GM23338 (cell line): ENCODE results near the gene NELFE. TPM values are rescaled to one million over a fixed set of nuclear protein-coding genes. Genes with fewer than 3 reads are reported as not detected.

ENCODE experiments used
- ATAC-seq: fragments of 200-7000 bp; cut with Tn5 transposase; 3 replicates; pipeline ENCODE4 v1.9.1; 2020
- DNase-seq: peaks from one replicate; pipeline ENCODE4 v3.0.0-alpha.2; 2015; ENCODE audit warnings: low spot score
- H2AFZ ChIP-seq: fragments of 200-600 bp; sonication (generic); 2 replicates; pipeline ENCODE4 v1.8.0; 2016; ENCODE audit warnings: antibody characterized with exemption, mild to moderate bottlenecking, moderate library complexity
- H3F3A ChIP-seq: fragments of 200-600 bp; sonication (generic); replicated peaks from 2 replicates; pipeline ENCODE4 v1.8.0; 2017; ENCODE audit warnings: antibody characterized with exemption, mixed run types, low read depth
- H3K27ac ChIP-seq: fragments of 200-600 bp; sonication (generic); 2 replicates; pipeline ENCODE4 v1.6.1; 2016; ENCODE audit warnings: low read depth
- H3K27me3 ChIP-seq: fragments of 200-600 bp; sonication (generic); 2 replicates; pipeline ENCODE4 v1.8.0; 2016; ENCODE audit warnings: mild to moderate bottlenecking, mixed run types, moderate library complexity; ENCODE audit not compliant: insufficient read depth
- H3K36me3 ChIP-seq: fragments of 200-600 bp; sonication (generic); 2 replicates; pipeline ENCODE4 v1.8.0; 2016; ENCODE audit warnings: mild to moderate bottlenecking; ENCODE audit not compliant: insufficient read depth
- H3K4me1 ChIP-seq: fragments of 200-600 bp; sonication (generic); 2 replicates; pipeline ENCODE4 v1.8.0; 2016; ENCODE audit warnings: mild to moderate bottlenecking, moderate library complexity; ENCODE audit not compliant: insufficient read depth
- H3K4me2 ChIP-seq: fragments of 200-600 bp; sonication (generic); 2 replicates; pipeline ENCODE4 v1.7.1; 2017; ENCODE audit warnings: mixed run types
- H3K4me3 ChIP-seq: fragments of 200-600 bp; sonication (generic); 2 replicates; pipeline ENCODE4 v1.6.1; 2016; ENCODE audit warnings: mixed run types
- H3K79me2 ChIP-seq: fragments of 200-600 bp; sonication (generic); replicated peaks from 2 replicates; pipeline ENCODE4 v1.8.0; 2017; ENCODE audit warnings: mild to moderate bottlenecking; ENCODE audit not compliant: insufficient read depth
- H3K9me2 ChIP-seq: fragments of 200-600 bp; sonication (generic); 2 replicates; pipeline ENCODE4 v1.8.0; 2017; ENCODE audit not compliant: insufficient read depth
- H4K20me1 ChIP-seq: fragments of 200-600 bp; sonication (generic); replicated peaks from 2 replicates; pipeline ENCODE4 v1.8.0; 2017; ENCODE audit warnings: mild to moderate bottlenecking; ENCODE audit not compliant: insufficient read depth
- H3K27ac Mint-ChIP-seq: 2 replicates; pipeline ENCODE4 v1.8.0; 2020; ENCODE audit warnings: inconsistent platforms, mild to moderate bottlenecking, moderate library complexity, mixed read lengths
- H3K27me3 Mint-ChIP-seq: 3 replicates; pipeline ENCODE4 v1.8.0; 2022; ENCODE audit warnings: low read depth, mild to moderate bottlenecking, moderate library complexity, mixed read lengths, inconsistent platforms; ENCODE audit not compliant: insufficient read depth, poor library complexity
- H3K36me3 Mint-ChIP-seq: 3 replicates; pipeline ENCODE4 v1.8.0; 2021; ENCODE audit warnings: low read depth, mild to moderate bottlenecking, inconsistent platforms, moderate library complexity, mixed read lengths
- H3K4me1 Mint-ChIP-seq: 3 replicates; pipeline ENCODE4 v1.8.0; 2020; ENCODE audit warnings: mild to moderate bottlenecking, inconsistent platforms, mixed read lengths
- H3K4me3 Mint-ChIP-seq: 3 replicates; pipeline ENCODE4 v1.8.0; 2021; ENCODE audit warnings: moderate library complexity, mild to moderate bottlenecking, inconsistent platforms, mixed read lengths
- H3K9me3 Mint-ChIP-seq: 3 replicates; pipeline ENCODE4 v1.8.0; 2020; ENCODE audit warnings: moderate library complexity, mild to moderate bottlenecking, inconsistent platforms, mixed read lengths
- EZH2phosphoT487 ChIP-seq: fragments of 200-600 bp; sonication (generic); IDR thresholded peaks from one replicate; pipeline ENCODE4 v1.8.1; 2018; ENCODE audit warnings: antibody characterized with exemption; ENCODE audit not compliant: unreplicated experiment
- NANOG ChIP-seq: IDR thresholded peaks from 2 replicates; pipeline ENCODE4 v1.6.1; 2016; ENCODE audit warnings: antibody characterized with exemption, borderline replicate concordance
- STAT1 ChIP-seq: IDR thresholded peaks from one replicate; pipeline ENCODE4 v1.6.1; 2016; ENCODE audit warnings: antibody characterized with exemption; ENCODE audit not compliant: unreplicated experiment
- ZNF114 ChIP-seq: fragments of 250-450 bp; sonication (Bioruptor Pico); IDR thresholded peaks from 2 replicates; pipeline ENCODE4 v1.5.0; 2020; ENCODE audit warnings: mild to moderate bottlenecking, moderate library complexity
- ZNF331 ChIP-seq: fragments of 250-450 bp; sonication (Bioruptor Pico); IDR thresholded peaks from 2 replicates; pipeline ENCODE4 v1.5.0; 2020; ENCODE audit warnings: low read depth, mild to moderate bottlenecking, moderate library complexity
- polyA plus RNA-seq: library from polyadenylated mRNA; unstranded; fragments of >200 nt; fragmentation: Nextera tagmentation; extraction: Ambion mirVana; gene quantifications from 2 replicates; pipeline ENCODE4 v1.2.1, GENCODE V29; 2016
- total RNA-seq: library from RNA; depleted of rRNA; stranded (reverse); fragments of >200 nt; shearing (Covaris generic); gene quantifications from 2 replicates; pipeline ENCODE4 v1.2.3, GENCODE V29; 2014
- TF ChIP-seq, protein P1 (sequence below): fragments of 250-450 bp; sonication (Bioruptor Pico); IDR thresholded peaks from 2 replicates; pipeline ENCODE4 v1.5.0; 2020; ENCODE audit warnings: mild to moderate bottlenecking, moderate library complexity
- TF ChIP-seq, protein P2 (sequence below), 2 experiments: fragments of 200-600 bp in 1 of 2; sonication (generic) in 1 of 2; conservative IDR thresholded peaks; 2 replicates each; pipeline versions ENCODE4 v1.5.1 to v1.6.1; 2016 to 2017; ENCODE audit warnings: antibody characterized with exemption in 2 of 2, low read depth in 2 of 2, mild to moderate bottlenecking in 2 of 2, moderate library complexity in 1 of 2
- TF ChIP-seq, protein P3 (sequence below): IDR thresholded peaks from 2 replicates; pipeline ENCODE4 v1.6.1; 2016; ENCODE audit warnings: antibody characterized with exemption
- TF ChIP-seq, protein P4 (sequence below): IDR thresholded peaks from one replicate; pipeline ENCODE4 v1.6.1; 2018; ENCODE audit warnings: antibody characterized with exemption; ENCODE audit not compliant: unreplicated experiment

The NELFE gene
- total and polyA plus RNA-seq, 2 experiments from 2014 or later = 64.0 to 93.4 TPM

DNA sequence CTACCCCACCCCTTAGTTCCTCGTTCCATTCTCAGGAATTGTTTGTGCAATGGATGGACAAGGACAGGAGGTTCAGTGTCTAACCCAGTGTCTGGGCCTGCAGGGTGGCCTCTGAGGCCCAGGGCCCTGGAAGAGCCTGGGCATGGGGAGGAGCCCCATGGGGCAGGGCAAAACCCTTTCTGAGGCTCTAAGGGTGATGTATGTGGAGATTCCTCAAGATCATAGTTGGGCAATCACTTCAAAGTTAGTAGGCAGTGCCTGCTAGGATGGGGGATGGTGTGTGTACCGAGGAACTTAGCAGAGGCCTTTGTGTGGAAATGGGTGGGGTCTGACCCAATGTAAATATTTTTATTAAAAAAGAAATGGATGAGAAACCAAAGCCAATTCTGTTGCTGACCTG, 38.0 kb downstream of the NELFE start (continued):
- TF ChIP-seq, protein P1, sequence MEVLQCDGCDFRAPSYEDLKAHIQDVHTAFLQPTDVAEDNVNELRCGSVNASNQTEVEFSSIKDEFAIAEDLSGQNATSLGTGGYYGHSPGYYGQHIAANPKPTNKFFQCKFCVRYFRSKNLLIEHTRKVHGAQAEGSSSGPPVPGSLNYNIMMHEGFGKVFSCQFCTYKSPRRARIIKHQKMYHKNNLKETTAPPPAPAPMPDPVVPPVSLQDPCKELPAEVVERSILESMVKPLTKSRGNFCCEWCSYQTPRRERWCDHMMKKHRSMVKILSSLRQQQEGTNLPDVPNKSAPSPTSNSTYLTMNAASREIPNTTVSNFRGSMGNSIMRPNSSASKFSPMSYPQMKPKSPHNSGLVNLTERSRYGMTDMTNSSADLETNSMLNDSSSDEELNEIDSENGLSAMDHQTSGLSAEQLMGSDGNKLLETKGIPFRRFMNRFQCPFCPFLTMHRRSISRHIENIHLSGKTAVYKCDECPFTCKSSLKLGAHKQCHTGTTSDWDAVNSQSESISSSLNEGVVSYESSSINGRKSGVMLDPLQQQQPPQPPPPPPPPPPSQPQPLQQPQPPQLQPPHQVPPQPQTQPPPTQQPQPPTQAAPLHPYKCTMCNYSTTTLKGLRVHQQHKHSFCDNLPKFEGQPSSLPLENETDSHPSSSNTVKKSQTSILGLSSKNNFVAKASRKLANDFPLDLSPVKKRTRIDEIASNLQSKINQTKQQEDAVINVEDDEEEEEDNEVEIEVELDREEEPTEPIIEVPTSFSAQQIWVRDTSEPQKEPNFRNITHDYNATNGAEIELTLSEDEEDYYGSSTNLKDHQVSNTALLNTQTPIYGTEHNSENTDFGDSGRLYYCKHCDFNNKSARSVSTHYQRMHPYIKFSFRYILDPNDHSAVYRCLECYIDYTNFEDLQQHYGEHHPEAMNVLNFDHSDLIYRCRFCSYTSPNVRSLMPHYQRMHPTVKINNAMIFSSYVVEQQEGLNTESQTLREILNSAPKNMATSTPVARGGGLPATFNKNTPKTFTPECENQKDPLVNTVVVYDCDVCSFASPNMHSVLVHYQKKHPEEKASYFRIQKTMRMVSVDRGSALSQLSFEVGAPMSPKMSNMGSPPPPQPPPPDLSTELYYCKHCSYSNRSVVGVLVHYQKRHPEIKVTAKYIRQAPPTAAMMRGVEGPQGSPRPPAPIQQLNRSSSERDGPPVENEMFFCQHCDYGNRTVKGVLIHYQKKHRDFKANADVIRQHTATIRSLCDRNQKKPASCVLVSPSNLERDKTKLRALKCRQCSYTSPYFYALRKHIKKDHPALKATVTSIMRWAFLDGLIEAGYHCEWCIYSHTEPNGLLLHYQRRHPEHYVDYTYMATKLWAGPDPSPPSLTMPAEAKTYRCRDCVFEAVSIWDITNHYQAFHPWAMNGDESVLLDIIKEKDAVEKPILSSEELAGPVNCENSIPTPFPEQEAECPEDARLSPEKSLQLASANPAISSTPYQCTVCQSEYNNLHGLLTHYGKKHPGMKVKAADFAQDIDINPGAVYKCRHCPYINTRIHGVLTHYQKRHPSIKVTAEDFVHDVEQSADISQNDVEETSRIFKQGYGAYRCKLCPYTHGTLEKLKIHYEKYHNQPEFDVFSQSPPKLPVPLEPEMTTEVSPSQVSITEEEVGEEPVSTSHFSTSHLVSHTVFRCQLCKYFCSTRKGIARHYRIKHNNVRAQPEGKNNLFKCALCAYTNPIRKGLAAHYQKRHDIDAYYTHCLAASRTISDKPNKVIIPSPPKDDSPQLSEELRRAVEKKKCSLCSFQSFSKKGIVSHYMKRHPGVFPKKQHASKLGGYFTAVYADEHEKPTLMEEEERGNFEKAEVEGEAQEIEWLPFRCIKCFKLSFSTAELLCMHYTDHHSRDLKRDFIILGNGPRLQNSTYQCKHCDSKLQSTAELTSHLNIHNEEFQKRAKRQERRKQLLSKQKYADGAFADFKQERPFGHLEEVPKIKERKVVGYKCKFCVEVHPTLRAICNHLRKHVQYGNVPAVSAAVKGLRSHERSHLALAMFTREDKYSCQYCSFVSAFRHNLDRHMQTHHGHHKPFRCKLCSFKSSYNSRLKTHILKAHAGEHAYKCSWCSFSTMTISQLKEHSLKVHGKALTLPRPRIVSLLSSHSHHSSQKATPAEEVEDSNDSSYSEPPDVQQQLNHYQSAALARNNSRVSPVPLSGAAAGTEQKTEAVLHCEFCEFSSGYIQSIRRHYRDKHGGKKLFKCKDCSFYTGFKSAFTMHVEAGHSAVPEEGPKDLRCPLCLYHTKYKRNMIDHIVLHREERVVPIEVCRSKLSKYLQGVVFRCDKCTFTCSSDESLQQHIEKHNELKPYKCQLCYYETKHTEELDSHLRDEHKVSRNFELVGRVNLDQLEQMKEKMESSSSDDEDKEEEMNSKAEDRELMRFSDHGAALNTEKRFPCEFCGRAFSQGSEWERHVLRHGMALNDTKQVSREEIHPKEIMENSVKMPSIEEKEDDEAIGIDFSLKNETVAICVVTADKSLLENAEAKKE (CRISPR knock-in tag) = no peak
- TF ChIP-seq, protein P2, sequence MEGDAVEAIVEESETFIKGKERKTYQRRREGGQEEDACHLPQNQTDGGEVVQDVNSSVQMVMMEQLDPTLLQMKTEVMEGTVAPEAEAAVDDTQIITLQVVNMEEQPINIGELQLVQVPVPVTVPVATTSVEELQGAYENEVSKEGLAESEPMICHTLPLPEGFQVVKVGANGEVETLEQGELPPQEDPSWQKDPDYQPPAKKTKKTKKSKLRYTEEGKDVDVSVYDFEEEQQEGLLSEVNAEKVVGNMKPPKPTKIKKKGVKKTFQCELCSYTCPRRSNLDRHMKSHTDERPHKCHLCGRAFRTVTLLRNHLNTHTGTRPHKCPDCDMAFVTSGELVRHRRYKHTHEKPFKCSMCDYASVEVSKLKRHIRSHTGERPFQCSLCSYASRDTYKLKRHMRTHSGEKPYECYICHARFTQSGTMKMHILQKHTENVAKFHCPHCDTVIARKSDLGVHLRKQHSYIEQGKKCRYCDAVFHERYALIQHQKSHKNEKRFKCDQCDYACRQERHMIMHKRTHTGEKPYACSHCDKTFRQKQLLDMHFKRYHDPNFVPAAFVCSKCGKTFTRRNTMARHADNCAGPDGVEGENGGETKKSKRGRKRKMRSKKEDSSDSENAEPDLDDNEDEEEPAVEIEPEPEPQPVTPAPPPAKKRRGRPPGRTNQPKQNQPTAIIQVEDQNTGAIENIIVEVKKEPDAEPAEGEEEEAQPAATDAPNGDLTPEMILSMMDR (conservative IDR thresholded peaks at IDR 0.05; ENCODE audit: low read depth in 2 of 2) = no peak
- no peak for TF ChIP-seq ZNF331 (CRISPR knock-in tag)
- no peak for TF ChIP-seq NANOG
- TF ChIP-seq ZNF114 (CRISPR knock-in tag) = no peak
- no peak for TF ChIP-seq STAT1

DNA sequence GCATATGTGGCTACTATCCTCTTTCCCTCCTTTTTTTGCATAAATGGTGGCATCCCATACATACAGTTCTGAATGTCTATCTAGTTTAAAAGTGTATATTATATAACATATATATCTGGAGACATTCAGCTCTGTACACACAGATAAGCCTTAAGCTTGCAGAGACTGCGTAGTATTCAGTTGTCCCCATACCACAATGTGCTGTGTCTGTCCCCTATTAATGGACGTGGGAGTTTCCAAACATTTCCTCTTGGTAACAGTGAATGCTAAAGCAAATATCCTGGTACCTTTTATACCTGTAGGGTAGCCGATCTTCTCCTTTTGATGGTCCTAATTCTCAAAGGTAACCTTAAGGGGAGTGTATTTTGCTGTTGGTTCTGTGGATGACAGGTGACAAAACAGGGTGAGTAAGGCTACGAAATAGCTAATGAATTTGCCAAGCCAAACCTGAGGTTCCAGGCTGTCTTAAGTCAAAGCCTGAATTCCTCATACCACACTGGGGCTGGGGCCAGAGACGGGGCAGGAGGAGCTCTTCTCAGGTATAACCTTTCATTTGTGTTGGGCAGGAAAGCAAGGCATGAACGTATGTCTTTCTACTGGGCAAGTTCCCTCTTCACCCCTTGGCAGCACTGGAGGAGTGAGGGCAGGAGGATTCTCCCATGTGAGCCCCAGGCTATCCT, 39.0 kb downstream of the NELFE start:
- Histone ChIP-seq H3K27me3 (no peaks in the 10 kb centered on the region), H4K20me1 (no peaks in the 10 kb centered on the region), H3K4me3 (no peak overlapping the region), H3K27ac (no peak overlapping the region), H3K9me2 (no peaks in the 10 kb centered on the region), H2AFZ (no peak overlapping the region), H3K36me3 (no peaks in the 10 kb centered on the region), H3K4me2 (no peak overlapping the region), H3K4me1 (no peaks in the 10 kb centered on the region), H3F3A (no peaks in the 10 kb centered on the region), H3K79me2 (no peaks in the 10 kb centered on the region)
- H3K9me3 Mint-ChIP-seq = no peaks in the 10 kb centered on the region
- H3K27me3 Mint-ChIP-seq = peaks cover 6% of the 10 kb centered on the region
- no peaks in the 10 kb centered on the region; the same call in 2 of the 3 replicates for H3K4me1 Mint-ChIP-seq
- H3K27ac Mint-ChIP-seq = no peak overlapping the region
- DNase-seq = no peak
- H3K4me3 Mint-ChIP-seq = no peak overlapping the region
- ATAC-seq = no peak
- H3K36me3 Mint-ChIP-seq = no peaks in the 10 kb centered on the region
- TF ChIP-seq, protein P3, sequence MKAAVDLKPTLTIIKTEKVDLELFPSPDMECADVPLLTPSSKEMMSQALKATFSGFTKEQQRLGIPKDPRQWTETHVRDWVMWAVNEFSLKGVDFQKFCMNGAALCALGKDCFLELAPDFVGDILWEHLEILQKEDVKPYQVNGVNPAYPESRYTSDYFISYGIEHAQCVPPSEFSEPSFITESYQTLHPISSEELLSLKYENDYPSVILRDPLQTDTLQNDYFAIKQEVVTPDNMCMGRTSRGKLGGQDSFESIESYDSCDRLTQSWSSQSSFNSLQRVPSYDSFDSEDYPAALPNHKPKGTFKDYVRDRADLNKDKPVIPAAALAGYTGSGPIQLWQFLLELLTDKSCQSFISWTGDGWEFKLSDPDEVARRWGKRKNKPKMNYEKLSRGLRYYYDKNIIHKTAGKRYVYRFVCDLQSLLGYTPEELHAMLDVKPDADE = no peak
- TF ChIP-seq, protein P4, sequence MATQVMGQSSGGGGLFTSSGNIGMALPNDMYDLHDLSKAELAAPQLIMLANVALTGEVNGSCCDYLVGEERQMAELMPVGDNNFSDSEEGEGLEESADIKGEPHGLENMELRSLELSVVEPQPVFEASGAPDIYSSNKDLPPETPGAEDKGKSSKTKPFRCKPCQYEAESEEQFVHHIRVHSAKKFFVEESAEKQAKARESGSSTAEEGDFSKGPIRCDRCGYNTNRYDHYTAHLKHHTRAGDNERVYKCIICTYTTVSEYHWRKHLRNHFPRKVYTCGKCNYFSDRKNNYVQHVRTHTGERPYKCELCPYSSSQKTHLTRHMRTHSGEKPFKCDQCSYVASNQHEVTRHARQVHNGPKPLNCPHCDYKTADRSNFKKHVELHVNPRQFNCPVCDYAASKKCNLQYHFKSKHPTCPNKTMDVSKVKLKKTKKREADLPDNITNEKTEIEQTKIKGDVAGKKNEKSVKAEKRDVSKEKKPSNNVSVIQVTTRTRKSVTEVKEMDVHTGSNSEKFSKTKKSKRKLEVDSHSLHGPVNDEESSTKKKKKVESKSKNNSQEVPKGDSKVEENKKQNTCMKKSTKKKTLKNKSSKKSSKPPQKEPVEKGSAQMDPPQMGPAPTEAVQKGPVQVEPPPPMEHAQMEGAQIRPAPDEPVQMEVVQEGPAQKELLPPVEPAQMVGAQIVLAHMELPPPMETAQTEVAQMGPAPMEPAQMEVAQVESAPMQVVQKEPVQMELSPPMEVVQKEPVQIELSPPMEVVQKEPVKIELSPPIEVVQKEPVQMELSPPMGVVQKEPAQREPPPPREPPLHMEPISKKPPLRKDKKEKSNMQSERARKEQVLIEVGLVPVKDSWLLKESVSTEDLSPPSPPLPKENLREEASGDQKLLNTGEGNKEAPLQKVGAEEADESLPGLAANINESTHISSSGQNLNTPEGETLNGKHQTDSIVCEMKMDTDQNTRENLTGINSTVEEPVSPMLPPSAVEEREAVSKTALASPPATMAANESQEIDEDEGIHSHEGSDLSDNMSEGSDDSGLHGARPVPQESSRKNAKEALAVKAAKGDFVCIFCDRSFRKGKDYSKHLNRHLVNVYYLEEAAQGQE = no peak
- TF ChIP-seq EZH2phosphoT487 = no peak
- no peak for TF ChIP-seq NANOG
- TF ChIP-seq, protein P2 (conservative IDR thresholded peaks at IDR 0.05; ENCODE audit: low read depth in 2 of 2) = no peak
